DOHH2 (cell line): ENCODE data around the gene XYLT2.

Experiments
- H3F3A ChIP-seq: fragments of 200-600 bp; sonication (generic), shearing (Covaris generic); 2 replicates; pipeline ENCODE4 v1.6.0; 2016; ENCODE audit warnings: antibody characterized with exemption, mild to moderate bottlenecking; ENCODE audit not compliant: control insufficient read depth, insufficient read depth
- H3K27ac ChIP-seq: fragments of 200-600 bp; sonication (generic); 2 replicates; pipeline ENCODE4 v1.5.1; 2014; ENCODE audit warnings: low read depth, mild to moderate bottlenecking, low read length, moderate library complexity
- H3K27me3 ChIP-seq: fragments of 200-600 bp; sonication (generic); 2 replicates; pipeline ENCODE4 v1.6.1; 2014; ENCODE audit warnings: mild to moderate bottlenecking, low read length, mixed read lengths; ENCODE audit not compliant: control insufficient read depth
- H3K36me3 ChIP-seq: fragments of 200-600 bp; sonication (generic); 2 replicates; pipeline ENCODE4 v1.6.1; 2014; ENCODE audit warnings: mild to moderate bottlenecking, low read length, moderate library complexity, mixed read lengths; ENCODE audit not compliant: control insufficient read depth
- H3K4me1 ChIP-seq: fragments of 200-600 bp; sonication (generic); 2 replicates; pipeline ENCODE4 v1.6.1; 2014; ENCODE audit warnings: mild to moderate bottlenecking, low read length, mixed read lengths; ENCODE audit not compliant: control insufficient read depth
- H3K4me2 ChIP-seq: fragments of 200-600 bp; sonication (generic); 2 replicates; pipeline ENCODE4 v1.6.0; 2014; ENCODE audit warnings: mild to moderate bottlenecking, low read length, moderate library complexity
- H3K4me3 ChIP-seq: fragments of 200-600 bp; sonication (generic); 2 replicates; pipeline ENCODE4 v1.5.1; 2014; ENCODE audit warnings: mild to moderate bottlenecking, low read length, mixed read lengths
- H3K79me2 ChIP-seq: fragments of 200-600 bp; sonication (generic); 2 replicates; pipeline ENCODE4 v1.6.1; 2014; ENCODE audit warnings: mild to moderate bottlenecking, low read length, mixed read lengths; ENCODE audit not compliant: control insufficient read depth
- H3K9me2 ChIP-seq: fragments of 200-600 bp; sonication (generic); replicated peaks from 2 replicates; pipeline ENCODE4 v1.6.1; 2014; ENCODE audit warnings: mild to moderate bottlenecking, low read length, mixed read lengths; ENCODE audit not compliant: control insufficient read depth
- H3K9me3 ChIP-seq: fragments of 200-600 bp; sonication (generic); 2 replicates; pipeline ENCODE4 v1.6.1; 2014; ENCODE audit warnings: antibody characterized with exemption, low read length, mixed read lengths; ENCODE audit not compliant: control insufficient read depth, insufficient read depth
- H4K20me1 ChIP-seq: fragments of 200-600 bp; sonication (generic); 2 replicates; pipeline ENCODE4 v1.6.0; 2014; ENCODE audit warnings: low read depth, mild to moderate bottlenecking, antibody characterized with exemption, low read length, moderate library complexity; ENCODE audit not compliant: control insufficient read depth, insufficient read depth
- EZH2phosphoT487 ChIP-seq: fragments of 200-600 bp; sonication (generic); IDR thresholded peaks from 2 replicates; pipeline ENCODE4 v1.6.1; 2017; ENCODE audit warnings: borderline replicate concordance, mild to moderate bottlenecking, antibody characterized with exemption, low read length, moderate library complexity, mixed read lengths
- TF ChIP-seq, protein P1 (sequence below): fragments of 200-600 bp; sonication (generic); IDR thresholded peaks from one replicate; pipeline ENCODE4 v1.5.1; 2014; ENCODE audit warnings: antibody characterized with exemption, mild to moderate bottlenecking, low read depth, low read length; ENCODE audit not compliant: poor library complexity, severe bottlenecking

XYLT2 gene

DNA sequence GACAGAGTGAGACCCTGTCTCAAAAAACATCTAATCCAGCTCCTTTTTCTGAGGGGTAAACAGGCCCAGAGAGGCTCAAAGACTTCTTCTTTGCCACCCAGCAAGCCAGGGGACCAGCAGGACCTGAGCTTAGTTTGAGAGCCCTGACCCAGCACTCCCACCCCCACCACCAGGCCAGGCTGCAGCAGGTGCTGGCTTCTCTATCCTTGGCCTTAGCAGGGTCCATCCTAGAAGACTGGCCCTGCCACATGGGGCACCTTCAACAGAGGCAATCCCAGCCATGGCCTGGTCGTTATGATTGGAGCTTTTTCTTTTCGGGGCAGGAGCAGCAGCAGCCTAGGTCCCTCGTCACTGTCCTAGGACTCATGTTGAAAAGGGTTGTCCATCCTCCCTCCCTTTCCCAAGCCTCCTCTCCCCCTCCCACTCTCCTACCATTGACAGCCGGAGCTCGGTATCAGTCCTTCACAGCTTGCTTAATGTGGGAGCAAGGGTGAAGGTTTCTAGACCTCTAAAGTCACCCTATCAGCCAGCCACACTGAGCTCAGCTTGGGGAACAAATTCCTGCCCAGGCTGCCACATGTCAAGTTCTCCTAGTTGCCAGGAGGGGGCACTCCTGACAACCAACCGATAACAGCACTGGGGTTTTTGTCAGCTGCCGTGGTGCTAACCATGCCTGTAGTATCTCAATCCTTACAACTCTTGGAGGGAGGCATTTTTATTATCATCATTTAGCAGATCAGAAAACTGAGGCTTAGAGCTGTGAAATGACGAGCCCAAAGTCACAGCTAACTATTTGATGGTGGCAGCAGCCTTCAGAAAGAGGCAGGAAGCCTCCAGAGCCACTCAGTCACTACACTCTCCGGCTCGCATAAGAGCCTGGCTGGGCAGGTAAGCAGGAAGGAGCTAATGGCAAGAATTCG is 15.9 kb downstream of the XYLT2 start:
- Histone ChIP-seq H3K9me2 (no peaks in the 10 kb centered on the region), H3K36me3 (peaks cover 48% of the 10 kb centered on the region), H3K4me1 (no peaks in the 10 kb centered on the region), H3K4me3 (no peak overlapping the region), H4K20me1 (no peaks in the 10 kb centered on the region), H3K27me3 (no peaks in the 10 kb centered on the region), H3K79me2 (no peaks in the 10 kb centered on the region), H3K9me3 (no peaks in the 10 kb centered on the region), H3F3A (peaks cover 4% of the 10 kb centered on the region), H3K27ac (no peak overlapping the region), H3K4me2 (no peak overlapping the region)
- no peak for TF ChIP-seq EZH2phosphoT487
- TF ChIP-seq, protein P1, sequence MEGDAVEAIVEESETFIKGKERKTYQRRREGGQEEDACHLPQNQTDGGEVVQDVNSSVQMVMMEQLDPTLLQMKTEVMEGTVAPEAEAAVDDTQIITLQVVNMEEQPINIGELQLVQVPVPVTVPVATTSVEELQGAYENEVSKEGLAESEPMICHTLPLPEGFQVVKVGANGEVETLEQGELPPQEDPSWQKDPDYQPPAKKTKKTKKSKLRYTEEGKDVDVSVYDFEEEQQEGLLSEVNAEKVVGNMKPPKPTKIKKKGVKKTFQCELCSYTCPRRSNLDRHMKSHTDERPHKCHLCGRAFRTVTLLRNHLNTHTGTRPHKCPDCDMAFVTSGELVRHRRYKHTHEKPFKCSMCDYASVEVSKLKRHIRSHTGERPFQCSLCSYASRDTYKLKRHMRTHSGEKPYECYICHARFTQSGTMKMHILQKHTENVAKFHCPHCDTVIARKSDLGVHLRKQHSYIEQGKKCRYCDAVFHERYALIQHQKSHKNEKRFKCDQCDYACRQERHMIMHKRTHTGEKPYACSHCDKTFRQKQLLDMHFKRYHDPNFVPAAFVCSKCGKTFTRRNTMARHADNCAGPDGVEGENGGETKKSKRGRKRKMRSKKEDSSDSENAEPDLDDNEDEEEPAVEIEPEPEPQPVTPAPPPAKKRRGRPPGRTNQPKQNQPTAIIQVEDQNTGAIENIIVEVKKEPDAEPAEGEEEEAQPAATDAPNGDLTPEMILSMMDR, result peak; percentile 89

DNA sequence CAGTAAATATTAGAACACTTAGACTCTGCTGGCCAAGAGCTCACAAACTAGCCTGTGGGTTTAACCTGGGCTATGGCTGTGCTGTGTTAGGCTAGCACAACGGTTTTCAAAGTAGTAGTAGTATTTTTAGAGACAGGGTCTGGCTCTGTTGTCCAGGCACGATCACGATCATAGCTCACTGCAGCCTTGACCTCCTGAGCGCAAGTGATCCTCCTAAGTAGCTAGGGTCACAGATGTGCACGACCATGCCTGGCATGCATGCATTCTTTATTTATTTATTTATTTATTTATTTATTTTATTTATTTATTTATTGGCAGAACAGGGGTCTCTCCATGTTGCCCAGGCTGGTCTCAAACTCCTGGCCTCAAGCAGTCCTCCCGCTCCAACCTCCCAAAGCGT is 16.7 kb downstream of the XYLT2 start:
- Histone ChIP-seq H3K4me1 (no peaks in the 10 kb centered on the region), H3K4me3 (no peak overlapping the region), H3K27ac (no peak overlapping the region), H4K20me1 (no peaks in the 10 kb centered on the region), H3K79me2 (no peaks in the 10 kb centered on the region), H3F3A (peaks cover 4% of the 10 kb centered on the region), H3K4me2 (no peak overlapping the region), H3K27me3 (no peaks in the 10 kb centered on the region), H3K9me2 (no peaks in the 10 kb centered on the region), H3K36me3 (peaks cover 51% of the 10 kb centered on the region), H3K9me3 (no peaks in the 10 kb centered on the region)
- no peak for TF ChIP-seq EZH2phosphoT487
- TF ChIP-seq, protein P1, result no peak

DNA sequence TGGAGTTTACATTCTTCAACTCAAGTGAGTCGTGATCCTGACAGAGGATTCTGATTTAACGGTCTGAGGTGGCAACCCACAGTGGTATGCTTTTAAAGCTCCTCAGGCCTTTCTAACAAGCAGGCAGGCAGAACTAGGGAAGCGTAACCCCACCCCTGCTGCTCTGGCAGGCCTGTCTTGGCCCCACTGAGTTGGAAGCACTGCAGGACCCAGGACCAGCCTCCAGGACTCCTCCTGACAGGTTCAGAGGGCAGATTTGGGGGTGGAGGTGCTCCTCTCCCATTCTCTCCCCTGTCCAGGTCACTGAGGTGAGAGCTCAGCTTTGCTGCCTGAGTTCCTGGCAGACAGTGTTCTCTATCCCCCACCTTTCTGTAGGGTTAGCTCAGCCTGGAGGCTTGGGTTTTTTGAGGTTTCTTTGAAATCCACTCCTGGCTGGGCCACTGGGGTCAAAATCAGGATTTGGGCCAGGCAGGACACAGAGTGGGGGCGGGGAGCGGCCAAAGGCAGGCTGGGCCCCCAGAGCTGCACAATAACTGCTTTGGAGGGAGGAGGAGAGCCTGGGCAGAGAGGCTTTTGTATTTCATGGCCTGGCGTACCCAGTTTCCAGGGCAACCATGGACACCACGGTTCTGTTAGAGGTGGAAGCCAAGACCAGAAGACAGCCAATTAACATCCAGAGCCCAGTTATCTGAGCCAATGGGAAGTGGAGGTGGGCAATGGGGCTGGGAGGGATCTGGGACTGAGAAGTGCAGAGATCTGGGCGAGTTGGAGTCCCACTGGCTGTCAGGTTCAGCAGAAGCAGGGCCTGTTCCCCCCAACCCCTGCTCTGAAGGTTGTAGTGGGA is 17.5 kb downstream of the XYLT2 start:
- peaks cover 4% of the 10 kb centered on the region for H3F3A ChIP-seq
- H4K20me1 ChIP-seq, result no peaks in the 10 kb centered on the region
- no peaks in the 10 kb centered on the region for H3K27me3 ChIP-seq
- peaks cover 51% of the 10 kb centered on the region for H3K36me3 ChIP-seq
- H3K27ac ChIP-seq, result no peak overlapping the region
- no peak overlapping the region for H3K4me3 ChIP-seq
- no peaks in the 10 kb centered on the region for H3K9me2 ChIP-seq
- H3K4me2 ChIP-seq, result no peak overlapping the region
- TF ChIP-seq, protein P1, result no peak
- TF ChIP-seq EZH2phosphoT487, result no peak
- H3K4me1 ChIP-seq, result no peaks in the 10 kb centered on the region
- no peaks in the 10 kb centered on the region for H3K9me3 ChIP-seq
- no peaks in the 10 kb centered on the region for H3K79me2 ChIP-seq
